H1 (cell line): ENCODE measurements around the gene IFNE. TPM values are rescaled to one million over a fixed set of nuclear protein-coding genes. Genes with fewer than 3 reads are reported as not detected.

Experiments
- CTCF ChIA-PET: fragments of 300-600 bp; sonication (Branson Sonifier 250); formaldehyde crosslinking; loops from one replicate; lab custom pipeline; 2021; ENCODE audit not compliant: partially characterized antibody; lab: Charles Lee
- POLR2A ChIA-PET: fragments of 300-600 bp; sonication (Branson Sonifier 250); formaldehyde crosslinking; loops from one replicate; lab custom pipeline; 2021; ENCODE audit warnings: inconsistent platforms; ENCODE audit not compliant: partially characterized antibody; lab: Charles Lee
- DNase-seq, 2 experiments: peaks; one replicate each; pipeline versions ENCODE4 v3.0.0 to v3.0.0-alpha.2; 2010 to 2022; ENCODE audit warnings: low spot score in 2 of 2, low read depth in 1 of 2, mixed read lengths in 1 of 2
- FAIRE-seq: peaks from 2 replicates; lab custom pipeline; 2011; peaks lifted over from hg19 to GRCh38; lab: Jason Lieb, UNC
- H2AFZ ChIP-seq: 2 replicates; pipeline ENCODE4 v1.8.1; 2012; ENCODE audit warnings: low read length, inconsistent platforms
- H2AK5ac ChIP-seq: 2 replicates; pipeline ENCODE4 v1.6.1; 2013; ENCODE audit warnings: low read depth, low read length
- H2BK120ac ChIP-seq: replicated peaks from 2 replicates; pipeline ENCODE3; 2013; ENCODE audit warnings: low read depth, low read length, inconsistent platforms
- H2BK12ac ChIP-seq: 2 replicates; pipeline ENCODE4 v1.6.1; 2013; ENCODE audit warnings: low read depth, low read length
- H2BK15ac ChIP-seq: 2 replicates; pipeline ENCODE4 v1.6.1; 2013; ENCODE audit warnings: low read length
- H2BK20ac ChIP-seq: 2 replicates; pipeline ENCODE4 v1.6.1; 2013; ENCODE audit warnings: low read length
- H2BK5ac ChIP-seq: 2 replicates; pipeline ENCODE4 v1.6.1; 2013; ENCODE audit warnings: low read depth, low read length
- H3K14ac ChIP-seq: 2 replicates; pipeline ENCODE4 v1.6.1; 2013; ENCODE audit warnings: inconsistent platforms; ENCODE audit not compliant: insufficient read length
- H3K18ac ChIP-seq: 2 replicates; pipeline ENCODE4 v1.6.1; 2013; ENCODE audit warnings: low read length; ENCODE audit errors: extremely low read depth
- H3K23ac ChIP-seq: 2 replicates; pipeline ENCODE4 v1.6.1; 2013; ENCODE audit warnings: inconsistent platforms; ENCODE audit not compliant: insufficient read length
- H3K23me2 ChIP-seq: 2 replicates; pipeline ENCODE4 v1.6.1; 2013; ENCODE audit warnings: low read depth, low read length
- H3K27ac ChIP-seq: 2 replicates; pipeline ENCODE4 v1.6.1; 2011; ENCODE audit warnings: low read depth, low read length, inconsistent platforms
- H3K27me3 ChIP-seq, 4 experiments: replicated peaks in 1 of 4; 1 replicate in 1 of 4; 2 replicates in 3 of 4; pipeline versions ENCODE4 v1.6.1 to v1.8.1; 2011 to 2013; ENCODE audit warnings: low read length in 3 of 4, mild to moderate bottlenecking in 3 of 4, inconsistent platforms in 2 of 4, mixed read lengths in 2 of 4, moderate library complexity in 1 of 4; ENCODE audit not compliant: control insufficient read depth in 3 of 4, insufficient read depth in 3 of 4; ENCODE audit errors: extremely low read depth in 1 of 4
- H3K36me3 ChIP-seq, 4 experiments: 2 replicates each; pipeline versions ENCODE4 v1.6.1 to v1.8.1; 2011 to 2013; ENCODE audit warnings: mild to moderate bottlenecking in 4 of 4, low read length in 3 of 4, moderate library complexity in 2 of 4, control low read depth in 1 of 4, inconsistent platforms in 1 of 4; ENCODE audit not compliant: insufficient read depth in 4 of 4, control insufficient read depth in 2 of 4
- H3K4ac ChIP-seq: replicated peaks from 2 replicates; pipeline ENCODE3; 2013; ENCODE audit warnings: low read length, low read depth, mixed read lengths, inconsistent platforms; ENCODE audit not compliant: insufficient read length
- H3K4me1 ChIP-seq, 4 experiments: replicated peaks in 1 of 4; 1 replicate in 1 of 4; 2 replicates in 3 of 4; pipeline versions ENCODE4 v1.6.1 to v1.8.1; 2011 to 2013; ENCODE audit warnings: low read length in 3 of 4, inconsistent platforms in 2 of 4, mixed read lengths in 1 of 4; ENCODE audit not compliant: insufficient read depth in 4 of 4, control insufficient read depth in 3 of 4
- H3K4me2 ChIP-seq, 2 experiments: 2 replicates each; pipeline versions ENCODE4 v1.6.1 to v1.8.1; 2011 to 2013; ENCODE audit warnings: low read depth in 2 of 2, low read length in 2 of 2, control low read depth in 1 of 2, inconsistent platforms in 1 of 2, mild to moderate bottlenecking in 1 of 2; ENCODE audit not compliant: insufficient read depth in 1 of 2
- H3K4me3 ChIP-seq, 4 experiments: fragments of 200-600, 300-600 bp in 1 of 4; sonication (generic), shearing (Covaris generic), sonication (Bioruptor Twin) in 1 of 4; 2 replicates each; pipeline versions ENCODE4 v1.5.1 to v1.8.1; 2011 to 2016; ENCODE audit warnings: low read length in 4 of 4, low read depth in 3 of 4, control low read depth in 2 of 4, inconsistent platforms in 2 of 4, mild to moderate bottlenecking in 2 of 4, mixed read lengths in 1 of 4, moderate library complexity in 1 of 4; ENCODE audit not compliant: insufficient read depth in 2 of 4; ENCODE audit errors: extremely low read depth in 1 of 4
- H3K56ac ChIP-seq: replicated peaks from 2 replicates; pipeline ENCODE3; 2013; ENCODE audit warnings: low read depth, mild to moderate bottlenecking, mixed read lengths, low read length, inconsistent platforms; ENCODE audit not compliant: insufficient read length
- H3K79me1 ChIP-seq: 2 replicates; pipeline ENCODE4 v1.6.1; 2013; ENCODE audit warnings: low read depth, low read length, control low read depth
- H3K79me2 ChIP-seq, 2 experiments: 2 replicates each; pipeline versions ENCODE4 v1.6.1 to v1.8.1; 2012 to 2013; ENCODE audit warnings: low read length in 2 of 2, mild to moderate bottlenecking in 2 of 2, inconsistent platforms in 1 of 2; ENCODE audit not compliant: insufficient read depth in 2 of 2, control insufficient read depth in 1 of 2
- H3K9ac ChIP-seq, 4 experiments: replicated peaks in 1 of 4; 1 replicate in 1 of 4; 2 replicates in 3 of 4; pipeline versions ENCODE4 v1.6.1 to v1.8.1; 2011 to 2013; ENCODE audit warnings: low read depth in 3 of 4, low read length in 3 of 4, control low read depth in 2 of 4, mild to moderate bottlenecking in 2 of 4, moderate library complexity in 2 of 4, inconsistent platforms in 1 of 4; ENCODE audit errors: extremely low read depth in 1 of 4
- H3K9me3 ChIP-seq, 2 experiments: 2 replicates each; pipeline versions ENCODE4 v1.6.1 to v1.8.1; 2012 to 2013; ENCODE audit warnings: mild to moderate bottlenecking in 2 of 2, moderate library complexity in 2 of 2, control low read depth in 1 of 2, inconsistent platforms in 1 of 2, low read depth in 1 of 2, low read length in 1 of 2, mixed read lengths in 1 of 2; ENCODE audit not compliant: insufficient read depth in 2 of 2
- H4K20me1 ChIP-seq, 2 experiments: replicated peaks in 1 of 2; 2 replicates each; pipeline versions ENCODE3 to v1.8.1; 2011 to 2013; ENCODE audit warnings: inconsistent platforms in 2 of 2, low read length in 2 of 2, mild to moderate bottlenecking in 1 of 2; ENCODE audit not compliant: insufficient read depth in 2 of 2, control insufficient read depth in 1 of 2
- H4K5ac ChIP-seq: 2 replicates; pipeline ENCODE4 v1.6.1; 2013; ENCODE audit warnings: low read length, low read depth, mixed read lengths, inconsistent platforms; ENCODE audit not compliant: insufficient read length
- H4K8ac ChIP-seq: 2 replicates; pipeline ENCODE4 v1.8.0; 2013; ENCODE audit warnings: mild to moderate bottlenecking, moderate library complexity, low read length, inconsistent platforms; ENCODE audit not compliant: insufficient read depth; ENCODE audit errors: extremely low read depth
- H4K91ac ChIP-seq: replicated peaks from 2 replicates; pipeline ENCODE3; 2013; ENCODE audit warnings: low read length, mixed read lengths, inconsistent platforms; ENCODE audit not compliant: insufficient read length
- BRCA1 ChIP-seq: IDR thresholded peaks from 2 replicates; pipeline ENCODE4 v1.6.1; 2012; ENCODE audit warnings: low read depth, low read length, improper control_type of control experiment
- CBX8 ChIP-seq: fragments of 300-800, 300-1000 bp; sonication (generic); IDR thresholded peaks from 2 replicates; pipeline ENCODE4 v1.7.1; 2016; ENCODE audit warnings: low read depth, low read length, borderline replicate concordance
- EZH2 ChIP-seq: fragments of 200-600 bp; sonication (generic); IDR thresholded peaks from 2 replicates; pipeline ENCODE4 v1.7.1; 2012; ENCODE audit warnings: low read depth, mild to moderate bottlenecking, moderate library complexity, low read length, inconsistent platforms; ENCODE audit not compliant: severe bottlenecking
- GABPA ChIP-seq: IDR thresholded peaks from 2 replicates; pipeline ENCODE4 v1.6.1; 2011; ENCODE audit warnings: mild to moderate bottlenecking, low read length, moderate library complexity, borderline replicate concordance; ENCODE audit not compliant: insufficient read depth
- KDM5A ChIP-seq: fragments of 200-600 bp; IDR thresholded peaks from 2 replicates; pipeline ENCODE4 v1.7.1; 2012; ENCODE audit warnings: mild to moderate bottlenecking, low read length, inconsistent platforms, mixed read lengths
- RFX5 ChIP-seq: IDR thresholded peaks from 2 replicates; pipeline ENCODE4 v1.6.1; 2011; ENCODE audit warnings: low read depth, low read length, improper control_type of control experiment, borderline replicate concordance
- RNF2 ChIP-seq: fragments of 200-900, 300-1000 bp; sonication (generic); IDR thresholded peaks from 2 replicates; pipeline ENCODE4 v1.7.1; 2016; ENCODE audit warnings: borderline replicate concordance, low read depth, mild to moderate bottlenecking, antibody characterized with exemption, low read length; ENCODE audit not compliant: poor library complexity, severe bottlenecking; ENCODE audit errors: missing control alignments
- SAP30 ChIP-seq: fragments of 300-600 bp; sonication (generic); IDR thresholded peaks from 2 replicates; pipeline ENCODE4 v1.7.1; 2012; ENCODE audit warnings: low read length, moderate library complexity, mild to moderate bottlenecking, inconsistent platforms; ENCODE audit not compliant: insufficient read depth, insufficient replicate concordance
- SIN3A ChIP-seq, 2 experiments: IDR thresholded peaks in 1 of 2; conservative IDR thresholded peaks in 1 of 2; 2 replicates each; pipeline ENCODE4 v1.6.1; 2011 to 2012; ENCODE audit warnings: low read length in 2 of 2, improper control_type of control experiment in 1 of 2, low read depth in 1 of 2, mild to moderate bottlenecking in 1 of 2
- SP1 ChIP-seq: IDR thresholded peaks from 2 replicates; pipeline ENCODE4 v1.6.1; 2011; ENCODE audit warnings: low read depth, low read length
- SP2 ChIP-seq: IDR thresholded peaks from 2 replicates; pipeline ENCODE4 v1.6.1; 2012; ENCODE audit warnings: mild to moderate bottlenecking, low read length, inconsistent platforms
- SUZ12 ChIP-seq: fragments of 200-600 bp; sonication (generic); IDR thresholded peaks from 2 replicates; pipeline ENCODE4 v1.6.1; 2012; ENCODE audit warnings: mild to moderate bottlenecking, inconsistent platforms, low read length, moderate library complexity, mixed read lengths
- TEAD4 ChIP-seq: IDR thresholded peaks from 2 replicates; pipeline ENCODE4 v1.6.1; 2012; ENCODE audit warnings: low read depth, low read length, inconsistent platforms, mixed read lengths
- ZNF274 ChIP-seq: IDR thresholded peaks from 2 replicates; pipeline ENCODE4 v1.7.0; 2012; ENCODE audit warnings: low read length, borderline replicate concordance; ENCODE audit errors: extremely low read depth
- WGBS, 2 experiments: shearing (Covaris generic) in 1 of 2; methylation state at CpG; one replicate each; pipeline versions ENCODE4 v1.1.6 to v1.1.7; 2013 to 2015; ENCODE audit warnings: low lambda C conversion rate in 2 of 2, mixed read lengths in 2 of 2, inconsistent platforms in 1 of 2, low coverage in 1 of 2, missing lambda C conversion rate in 1 of 2; ENCODE audit not compliant: insufficient replicate concordance in 2 of 2, insufficient coverage in 1 of 2, insufficient read length in 1 of 2; ENCODE audit errors: extremely low coverage in 1 of 2, missing lambda C conversion rate in 1 of 2; 5-methylcytosine and 5-hydroxymethylcytosine counted together
- polyA plus RNA-seq, 7 experiments: library from polyadenylated mRNA; depleted of rRNA in 3 of 7; stranded (reverse) in 5 of 7; unstranded in 2 of 7; fragments of >200 nt in 5 of 7; fragments of 200-250 nt in 2 of 7; gene quantifications; 1 replicate in 5 of 7; 2 replicates in 1 of 7; 4 replicates in 1 of 7; pipeline versions ENCODE4 v1.2.1 to v1.2.3, GENCODE V29; 2011 to 2013; ENCODE audit warnings: missing spikeins in 2 of 7, mixed read lengths in 2 of 7
- total RNA-seq: library from RNA; stranded (reverse); fragmentation: NEBNext Ultra II Directional; extraction: Animal tissue kit (Norgen Biotek cat#: 25700); gene quantifications from 2 replicates; pipeline ENCODE4 v1.2.1, GENCODE V29; 2021

Gene IFNE
- total and polyA plus RNA-seq, 2 of the 8 experiments (the other 6 are each of a cell fraction or from before 2014, with no cell fraction given), result 0.08 TPM; not detected in 1

DNA sequence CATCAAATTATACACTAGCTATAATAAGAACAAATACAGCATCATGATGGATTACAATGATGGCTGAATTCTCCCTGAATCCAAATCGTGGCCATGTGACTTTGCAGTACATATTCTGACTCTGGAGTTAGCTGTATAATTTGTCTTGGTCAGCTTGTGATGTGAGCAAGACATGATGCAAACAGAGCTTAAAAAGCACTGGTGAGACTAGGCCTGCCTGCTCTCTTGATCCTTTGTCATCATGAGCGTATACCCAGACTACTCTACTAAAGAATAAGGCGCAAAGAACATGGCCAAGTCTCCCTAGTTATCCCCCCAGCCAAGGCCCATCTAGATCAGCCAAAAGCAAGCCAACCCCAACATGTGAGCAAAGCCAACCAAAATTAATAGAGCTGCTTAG is 34.7 kb upstream of the IFNE start:
- Histone ChIP-seq H3K4me1 (no peaks in the 10 kb centered on the region), H2BK12ac (no peak overlapping the region), H3K9me3 (no peaks in the 10 kb centered on the region), H3K14ac (no peak overlapping the region), H2BK5ac (no peak overlapping the region), H3K27me3 (no peaks in the 10 kb centered on the region), H3K23ac (no peak overlapping the region), H3K36me3 (no peaks in the 10 kb centered on the region), H2BK15ac (no peak overlapping the region), H3K23me2 (no peaks in the 10 kb centered on the region; the same call in 1 of the 2 replicates), H4K20me1 (no peaks in the 10 kb centered on the region), H3K79me2 (no peaks in the 10 kb centered on the region), H3K4me2 (no peak overlapping the region), H3K56ac (no peak overlapping the region), H4K91ac (no peak overlapping the region), H3K79me1 (no peaks in the 10 kb centered on the region), H2BK20ac (no peak overlapping the region), H3K9ac (no peak overlapping the region), H3K4me3 (no peak overlapping the region), H2BK120ac (no peak overlapping the region), H3K27ac (no peak overlapping the region), H3K18ac (no peak overlapping the region), H4K5ac (no peak overlapping the region), H2AFZ (no peak overlapping the region), H4K8ac (no peak overlapping the region), H2AK5ac (no peak overlapping the region), H3K4ac (no peak overlapping the region)
- DNase-seq (no peak), FAIRE-seq (no peak)
- POLR2A ChIA-PET, result no interaction called here
- WGBS, 2 experiments, result 93% methylated on average over 3 of the region's 3 CpGs; no CpG with 5 or more reads in 1 of the 2 experiments
- CTCF ChIA-PET, result interaction anchor here (1.0 kb wide), 1 partner anchor 42 kb away, joined by 3 read pairs; no protein-coding TSS in a partner anchor
- no peak for TF ChIP-seq CBX8
- no peak for TF ChIP-seq TEAD4
- no peak for TF ChIP-seq EZH2
- TF ChIP-seq SUZ12, result no peak
- no peak for TF ChIP-seq RNF2
- no peak for TF ChIP-seq BRCA1
- no peak for TF ChIP-seq ZNF274
- TF ChIP-seq KDM5A, result no peak
- no peak for TF ChIP-seq SP2
- TF ChIP-seq SIN3A (conservative IDR thresholded peaks at IDR 0.05 in 1 of 2, IDR thresholded peaks at IDR 0.05 in 1 of 2; ENCODE audit: low read depth in 1 of 2, low read length in 2 of 2), result no peak
- no peak for TF ChIP-seq SAP30
- TF ChIP-seq GABPA, result no peak
- TF ChIP-seq RFX5, result no peak
- no peak for TF ChIP-seq SP1
